Tibial nerve (tissue), 4 donors: ENCODE measurements around the gene GFPT2.

Experiments
- EP300 ChIP-seq, 2 donors: sonication (generic); formaldehyde crosslinking; IDR thresholded peaks; one replicate each; pipeline ENCODE4 v1.6.1; 2017; ENCODE audit warnings: antibody characterized with exemption in 2 of 2, mild to moderate bottlenecking in 1 of 2
- POLR2A ChIP-seq, 2 donors: fragments of 450-650 bp; IDR thresholded peaks; one replicate each; pipeline ENCODE4 v1.6.1; 2017; ENCODE audit warnings: antibody characterized with exemption in 2 of 2, mild to moderate bottlenecking in 2 of 2, moderate library complexity in 2 of 2
- TF ChIP-seq, protein P1 (sequence below), 5 experiments: fragments of 200-600 bp in 3 of 5; fragments of 450-650 bp in 2 of 5; sonication (generic) in 3 of 5; IDR thresholded peaks; one replicate each; pipeline ENCODE4 v1.5.1; 2016 to 2019; ENCODE audit warnings: antibody characterized with exemption in 5 of 5, mild to moderate bottlenecking in 3 of 5, moderate library complexity in 2 of 5

DNA sequence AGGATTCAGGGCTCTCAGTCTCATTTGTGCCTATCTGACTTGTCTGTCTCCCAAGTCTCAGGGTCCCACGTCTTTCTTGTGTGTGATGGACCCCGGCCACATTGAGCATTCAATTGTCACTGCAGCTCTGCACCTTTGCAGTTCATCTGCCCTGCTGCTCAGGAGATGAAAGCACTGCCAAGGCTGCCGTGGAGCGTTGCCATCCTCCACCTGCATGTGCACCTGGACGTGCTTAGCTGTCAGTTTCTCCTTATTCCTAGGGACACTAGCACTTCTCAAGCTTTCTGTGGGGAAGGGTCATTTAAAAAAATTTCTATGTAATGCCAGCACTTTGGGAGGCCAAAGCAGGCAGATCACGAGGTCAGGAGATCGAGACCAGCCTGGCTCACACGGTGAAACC lies 22.8 kb upstream of the GFPT2 start:
- TF ChIP-seq, protein P1, sequence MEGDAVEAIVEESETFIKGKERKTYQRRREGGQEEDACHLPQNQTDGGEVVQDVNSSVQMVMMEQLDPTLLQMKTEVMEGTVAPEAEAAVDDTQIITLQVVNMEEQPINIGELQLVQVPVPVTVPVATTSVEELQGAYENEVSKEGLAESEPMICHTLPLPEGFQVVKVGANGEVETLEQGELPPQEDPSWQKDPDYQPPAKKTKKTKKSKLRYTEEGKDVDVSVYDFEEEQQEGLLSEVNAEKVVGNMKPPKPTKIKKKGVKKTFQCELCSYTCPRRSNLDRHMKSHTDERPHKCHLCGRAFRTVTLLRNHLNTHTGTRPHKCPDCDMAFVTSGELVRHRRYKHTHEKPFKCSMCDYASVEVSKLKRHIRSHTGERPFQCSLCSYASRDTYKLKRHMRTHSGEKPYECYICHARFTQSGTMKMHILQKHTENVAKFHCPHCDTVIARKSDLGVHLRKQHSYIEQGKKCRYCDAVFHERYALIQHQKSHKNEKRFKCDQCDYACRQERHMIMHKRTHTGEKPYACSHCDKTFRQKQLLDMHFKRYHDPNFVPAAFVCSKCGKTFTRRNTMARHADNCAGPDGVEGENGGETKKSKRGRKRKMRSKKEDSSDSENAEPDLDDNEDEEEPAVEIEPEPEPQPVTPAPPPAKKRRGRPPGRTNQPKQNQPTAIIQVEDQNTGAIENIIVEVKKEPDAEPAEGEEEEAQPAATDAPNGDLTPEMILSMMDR (IDR thresholded peaks at IDR 0.05): no peak
- TF ChIP-seq EP300 (IDR thresholded peaks at IDR 0.05): no peak
- TF ChIP-seq POLR2A (IDR thresholded peaks at IDR 0.05): no peak
